Glutamatergic neuron (in vitro differentiated cells): ENCODE results near the gene QRFP. TPM values are rescaled to one million over a fixed set of nuclear protein-coding genes. Genes with fewer than 3 reads are reported as not detected.
A peak's percentile ranks its signal among the peaks of the same experiment; 100 is the strongest.

Experiments used
- DNase-seq: peaks from one replicate; pipeline ENCODE4 v3.0.0; 2022
- H3K27ac Mint-ChIP-seq: one replicate; pipeline ENCODE4 v1.8.0; 2020; ENCODE audit warnings: mild to moderate bottlenecking, mixed read lengths, inconsistent platforms; ENCODE audit not compliant: unreplicated experiment
- H3K27me3 Mint-ChIP-seq: one replicate; pipeline ENCODE4 v1.8.0; 2020; ENCODE audit warnings: mild to moderate bottlenecking, moderate library complexity, mixed read lengths, inconsistent platforms; ENCODE audit not compliant: unreplicated experiment
- H3K36me3 Mint-ChIP-seq: one replicate; pipeline ENCODE4 v1.8.0; 2020; ENCODE audit warnings: mild to moderate bottlenecking, mixed read lengths, inconsistent platforms; ENCODE audit not compliant: unreplicated experiment
- H3K4me1 Mint-ChIP-seq: one replicate; pipeline ENCODE4 v1.8.0; 2020; ENCODE audit warnings: mild to moderate bottlenecking, low read depth, mixed read lengths, inconsistent platforms; ENCODE audit not compliant: unreplicated experiment
- H3K4me3 Mint-ChIP-seq: one replicate; pipeline ENCODE4 v1.8.0; 2020; ENCODE audit warnings: mild to moderate bottlenecking, mixed read lengths, inconsistent platforms; ENCODE audit not compliant: unreplicated experiment
- H3K9me3 Mint-ChIP-seq: one replicate; pipeline ENCODE4 v1.8.0; 2020; ENCODE audit warnings: mild to moderate bottlenecking, moderate library complexity, mixed read lengths, inconsistent platforms; ENCODE audit not compliant: unreplicated experiment
- total RNA-seq: library from RNA; stranded (reverse); fragmentation: NEBNext Ultra II Directional; extraction: Animal tissue kit (Norgen Biotek cat#: 25700); gene quantifications from one replicate; pipeline ENCODE4 v1.2.1, GENCODE V29; 2021; ENCODE audit not compliant: unreplicated experiment
- TF ChIP-seq, protein P1 (sequence below): fragments of 200-600 bp; sonication (generic); IDR thresholded peaks from one replicate; pipeline ENCODE4 v1.5.0; 2021; ENCODE audit not compliant: partially characterized antibody, unreplicated experiment

The QRFP gene
- total RNA-seq, 1 donor from 2014 or later: not detected

DNA sequence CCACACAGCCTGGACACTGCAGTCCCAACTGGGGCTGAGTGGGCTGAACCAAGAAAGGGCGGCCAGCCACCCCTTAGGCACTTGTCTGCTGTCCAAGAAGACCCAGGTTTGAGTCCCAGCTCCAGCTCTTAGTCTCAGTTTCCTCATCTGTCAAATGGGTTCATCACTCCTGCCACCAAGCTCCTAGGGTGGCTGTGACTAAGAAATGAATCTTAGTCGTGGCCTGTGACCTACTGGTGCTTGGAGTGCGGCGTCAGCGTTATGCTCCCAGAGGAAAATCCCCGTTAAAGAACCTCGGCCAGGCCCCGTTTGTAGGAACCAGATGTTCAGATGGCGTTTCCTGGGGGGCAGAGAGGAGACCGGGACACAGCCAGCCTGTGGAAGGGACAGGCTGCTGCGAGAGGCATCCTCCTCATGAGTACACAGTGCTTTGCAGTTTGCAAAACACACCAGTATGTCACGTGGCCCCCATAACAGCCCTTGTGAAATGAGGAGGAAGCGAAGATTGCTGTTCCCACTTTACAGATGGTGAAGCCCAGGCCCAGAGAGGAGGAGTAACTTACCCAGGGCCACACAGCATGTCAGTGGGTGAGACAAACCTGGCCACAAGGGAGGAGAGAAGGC is 39.1 kb upstream of the QRFP start:
- Mint-ChIP-seq H3K9me3 (peaks cover 12% of the 10 kb centered on the region), H3K27me3 (peaks cover 22% of the 10 kb centered on the region), H3K4me1 (peaks cover 24% of the 10 kb centered on the region), H3K4me3 (no peak overlapping the region), H3K36me3 (no peaks in the 10 kb centered on the region), H3K27ac (no peak overlapping the region)
- TF ChIP-seq, protein P1, sequence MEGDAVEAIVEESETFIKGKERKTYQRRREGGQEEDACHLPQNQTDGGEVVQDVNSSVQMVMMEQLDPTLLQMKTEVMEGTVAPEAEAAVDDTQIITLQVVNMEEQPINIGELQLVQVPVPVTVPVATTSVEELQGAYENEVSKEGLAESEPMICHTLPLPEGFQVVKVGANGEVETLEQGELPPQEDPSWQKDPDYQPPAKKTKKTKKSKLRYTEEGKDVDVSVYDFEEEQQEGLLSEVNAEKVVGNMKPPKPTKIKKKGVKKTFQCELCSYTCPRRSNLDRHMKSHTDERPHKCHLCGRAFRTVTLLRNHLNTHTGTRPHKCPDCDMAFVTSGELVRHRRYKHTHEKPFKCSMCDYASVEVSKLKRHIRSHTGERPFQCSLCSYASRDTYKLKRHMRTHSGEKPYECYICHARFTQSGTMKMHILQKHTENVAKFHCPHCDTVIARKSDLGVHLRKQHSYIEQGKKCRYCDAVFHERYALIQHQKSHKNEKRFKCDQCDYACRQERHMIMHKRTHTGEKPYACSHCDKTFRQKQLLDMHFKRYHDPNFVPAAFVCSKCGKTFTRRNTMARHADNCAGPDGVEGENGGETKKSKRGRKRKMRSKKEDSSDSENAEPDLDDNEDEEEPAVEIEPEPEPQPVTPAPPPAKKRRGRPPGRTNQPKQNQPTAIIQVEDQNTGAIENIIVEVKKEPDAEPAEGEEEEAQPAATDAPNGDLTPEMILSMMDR: no peak
- no peak for DNase-seq

DNA sequence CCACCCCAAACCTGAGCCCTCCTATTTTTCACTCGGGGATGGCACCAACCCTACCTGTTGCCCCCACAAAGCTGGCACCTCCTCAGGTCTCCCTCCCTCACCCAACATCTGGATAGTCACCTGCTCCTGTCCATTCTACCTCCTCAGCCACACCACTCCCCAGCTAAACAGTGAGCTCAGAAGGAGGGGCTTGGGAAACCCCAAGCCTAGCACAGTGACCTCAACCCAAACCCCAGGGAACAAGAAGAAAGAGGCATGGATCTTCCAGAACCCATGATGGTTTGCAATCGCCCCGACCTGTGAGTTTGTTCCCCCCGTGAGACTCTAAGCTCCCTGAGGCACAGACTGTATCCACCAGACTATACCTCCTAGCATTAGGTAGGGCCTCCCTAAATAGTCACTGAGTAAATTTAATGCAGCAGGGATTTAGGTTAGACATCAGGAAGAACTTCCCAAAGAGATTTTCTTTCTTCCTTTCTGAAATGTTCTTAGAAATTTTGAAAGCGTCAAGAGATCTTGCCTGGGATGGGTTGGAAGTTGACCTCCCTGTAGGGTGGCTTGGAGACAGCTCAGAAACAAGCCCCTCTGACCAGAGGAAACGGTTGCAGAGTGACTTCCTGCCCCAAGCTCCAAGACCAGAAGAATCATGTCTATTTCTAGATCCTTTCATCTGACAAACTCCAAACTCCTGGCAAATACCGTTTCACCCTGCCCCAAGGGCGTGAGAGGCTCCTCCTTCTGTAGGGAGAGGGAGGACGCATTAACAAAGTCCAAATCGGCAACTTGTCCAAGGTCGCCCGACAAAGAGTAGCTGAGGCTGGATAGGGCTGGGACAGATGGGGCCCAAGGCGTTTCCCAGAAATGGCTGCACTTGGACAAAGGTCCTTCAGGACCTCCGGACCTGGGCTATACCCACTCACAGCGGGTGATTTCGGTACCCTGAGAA is 38.4 kb upstream of the QRFP start:
- H3K4me1 Mint-ChIP-seq: peaks cover 24% of the 10 kb centered on the region
- H3K27ac Mint-ChIP-seq: no peak overlapping the region
- peaks cover 17% of the 10 kb centered on the region for H3K27me3 Mint-ChIP-seq
- H3K9me3 Mint-ChIP-seq: peaks cover 12% of the 10 kb centered on the region
- H3K4me3 Mint-ChIP-seq: peak overlapping the region; percentile 52
- TF ChIP-seq, protein P1: no peak
- DNase-seq: no peak
- no peaks in the 10 kb centered on the region for H3K36me3 Mint-ChIP-seq

DNA sequence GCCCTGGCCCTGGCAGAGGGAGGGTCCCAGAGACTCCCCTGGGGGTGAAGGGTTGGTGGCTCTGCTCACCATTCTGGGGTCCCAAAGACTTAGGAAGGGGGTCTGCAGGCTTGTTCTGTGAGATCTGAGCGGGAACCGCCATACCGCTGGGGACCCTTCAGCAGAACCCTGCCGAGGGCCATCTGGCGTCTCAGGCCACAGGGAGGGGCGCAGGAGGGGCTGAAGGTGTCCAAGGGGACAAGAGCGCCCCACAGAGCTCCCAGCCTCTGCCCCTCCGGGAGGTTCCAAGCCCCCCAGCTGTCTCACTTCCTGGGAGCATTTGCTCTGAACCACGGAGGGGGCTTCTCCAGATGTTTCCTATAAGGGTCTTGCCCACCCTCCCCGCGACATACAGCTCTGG is 37.6 kb upstream of the QRFP start:
- Mint-ChIP-seq H3K9me3 (peaks cover 12% of the 10 kb centered on the region), H3K27me3 (peaks cover 17% of the 10 kb centered on the region)

DNA sequence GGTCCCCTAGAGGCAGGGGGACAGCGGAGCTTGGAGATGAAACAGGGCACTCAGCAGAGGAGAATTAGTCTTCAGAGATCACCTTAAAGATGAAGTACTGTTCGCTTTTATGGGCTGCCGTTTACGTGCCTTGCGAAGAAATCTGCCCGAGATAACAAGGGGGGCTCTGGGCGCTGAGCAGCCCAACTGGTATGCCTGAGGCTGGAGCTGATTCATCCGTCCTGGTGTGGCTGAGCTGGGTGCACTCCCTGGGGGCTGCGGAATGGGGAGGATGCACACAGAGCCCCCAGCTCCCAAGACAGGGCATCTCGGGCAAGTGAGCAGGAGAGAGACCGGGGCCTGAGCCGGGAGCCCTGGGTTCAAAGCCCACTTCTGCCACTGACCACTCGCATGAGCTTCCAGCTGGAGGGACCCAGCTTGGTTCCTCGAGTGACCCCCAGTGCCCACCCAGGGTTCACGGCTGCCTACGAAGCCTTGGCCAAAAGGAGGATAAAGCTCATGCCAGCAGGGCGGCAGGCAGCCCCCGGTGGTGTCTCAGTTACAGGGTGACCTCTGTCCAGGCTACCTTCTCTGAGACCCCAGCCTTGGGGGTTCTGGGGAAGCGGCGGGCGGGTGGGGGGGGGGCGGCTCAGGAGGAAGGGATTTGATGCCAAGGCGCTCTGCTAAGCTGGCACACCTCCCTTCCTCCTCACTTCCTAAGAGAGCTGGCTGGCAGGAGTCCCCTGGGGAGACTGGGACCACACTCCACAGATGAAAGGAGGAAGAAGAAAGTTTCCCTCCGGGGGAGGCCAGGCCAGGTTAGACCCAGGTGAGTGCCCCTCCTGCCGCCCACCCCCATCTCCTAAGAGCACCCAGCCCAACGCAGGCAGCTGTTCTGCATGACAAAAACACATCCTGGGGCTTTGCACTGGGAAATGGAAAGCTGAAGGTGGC is 36.8 kb upstream of the QRFP start:
- peaks cover 12% of the 10 kb centered on the region for H3K9me3 Mint-ChIP-seq
- TF ChIP-seq, protein P1: no peak
- DNase-seq: no peak
- H3K36me3 Mint-ChIP-seq: no peaks in the 10 kb centered on the region
- peaks cover 24% of the 10 kb centered on the region for H3K4me1 Mint-ChIP-seq
- peaks cover 16% of the 10 kb centered on the region for H3K27me3 Mint-ChIP-seq
- H3K27ac Mint-ChIP-seq: no peak overlapping the region
- no peak overlapping the region for H3K4me3 Mint-ChIP-seq

More for the DNA sequence above, 37.6 kb upstream of the QRFP start:
- Mint-ChIP-seq H3K36me3 (no peaks in the 10 kb centered on the region), H3K4me1 (peaks cover 24% of the 10 kb centered on the region), H3K27ac (no peak overlapping the region), H3K4me3 (no peak overlapping the region)
- no peak for DNase-seq
- TF ChIP-seq, protein P1: no peak
